HG03442 (cell line): Measurements from ENCODE around the gene PDCD6IP.
"Not testable (repeated sequence)": the region's sequence is repeated elsewhere in the genome, so short reads cannot be mapped to it uniquely, and the experiment has no call there.

Source experiments
- ATAC-seq: cut with Tn5 transposase; IDR thresholded peaks from one replicate; pipeline ENCODE4 v1.9.1; 2021; ENCODE audit warnings: mild to moderate bottlenecking, moderate library complexity; ENCODE audit not compliant: unreplicated experiment

PDCD6IP gene

GRCh38 chr3:33798418-33799201, at the start of gene PDCD6IP:
Gene PDCD6IP (plus strand): TSS chr3:33798630. CDS start chr3:33798729, 99 bp downstream.
- peak; percentile 84 for ATAC-seq

GRCh38 chr3:33749546-33750210, 48.8 kb upstream of the PDCD6IP start:
- ATAC-seq: no peak

- ATAC-seq: no peak
These were observed 48.2 kb upstream of the PDCD6IP start for GRCh38 chr3:33750211-33750548.

- no peak for ATAC-seq
These were observed 47.1 kb upstream of the PDCD6IP start for GRCh38 chr3:33751336-33751735.

GRCh38 chr3:33754391-33754790, 44.0 kb upstream of the PDCD6IP start:
- ATAC-seq: not testable (repeated sequence)

GRCh38 chr3:33758281-33758680, 40.1 kb upstream of the PDCD6IP start:
- ATAC-seq: no peak

- ATAC-seq: no peak
These were observed 39.6 kb upstream of the PDCD6IP start for GRCh38 chr3:33758864-33759263.

- no peak for ATAC-seq
These were observed 29.7 kb upstream of the PDCD6IP start for GRCh38 chr3:33768578-33769330.

GRCh38 chr3:33773637-33774036, 24.8 kb upstream of the PDCD6IP start:
- ATAC-seq: no peak

- ATAC-seq: no peak
These were observed 23.1 kb upstream of the PDCD6IP start for GRCh38 chr3:33775363-33775762.

- no peak for ATAC-seq
These were observed 20.4 kb upstream of the PDCD6IP start for GRCh38 chr3:33777996-33778395.

- ATAC-seq: no peak
These were observed 18.7 kb upstream of the PDCD6IP start for GRCh38 chr3:33779751-33780150.

- not testable (repeated sequence) for ATAC-seq
These were observed 17.0 kb upstream of the PDCD6IP start for GRCh38 chr3:33781413-33781812.

- no peak for ATAC-seq
These were observed 11.7 kb upstream of the PDCD6IP start for GRCh38 chr3:33786565-33787327.

- peak; percentile 88 for ATAC-seq
These were observed 11.0 kb upstream of the PDCD6IP start for GRCh38 chr3:33787328-33788009.

GRCh38 chr3:33789183-33789954, 9.1 kb upstream of the PDCD6IP start:
- ATAC-seq: no peak

- ATAC-seq: no peak
These were observed 8.3 kb upstream of the PDCD6IP start for GRCh38 chr3:33790091-33790490.

- ATAC-seq: peak; percentile 42
These were observed 6.8 kb upstream of the PDCD6IP start for GRCh38 chr3:33791477-33792166.
